GM18909 (cell line): Measurements from ENCODE around the gene MBLAC1.

Experiments
- ATAC-seq: cut with Tn5 transposase; IDR thresholded peaks from one replicate; pipeline ENCODE4 v1.9.1; 2021; ENCODE audit warnings: mild to moderate bottlenecking; ENCODE audit not compliant: unreplicated experiment, poor library complexity

The MBLAC1 gene, protein sequence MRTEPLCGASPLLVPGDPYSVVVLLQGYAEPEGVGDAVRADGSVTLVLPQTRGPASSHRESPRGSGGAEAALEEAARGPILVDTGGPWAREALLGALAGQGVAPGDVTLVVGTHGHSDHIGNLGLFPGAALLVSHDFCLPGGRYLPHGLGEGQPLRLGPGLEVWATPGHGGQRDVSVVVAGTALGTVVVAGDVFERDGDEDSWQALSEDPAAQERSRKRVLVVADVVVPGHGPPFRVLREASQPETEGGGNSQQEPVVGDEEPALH

DNA sequence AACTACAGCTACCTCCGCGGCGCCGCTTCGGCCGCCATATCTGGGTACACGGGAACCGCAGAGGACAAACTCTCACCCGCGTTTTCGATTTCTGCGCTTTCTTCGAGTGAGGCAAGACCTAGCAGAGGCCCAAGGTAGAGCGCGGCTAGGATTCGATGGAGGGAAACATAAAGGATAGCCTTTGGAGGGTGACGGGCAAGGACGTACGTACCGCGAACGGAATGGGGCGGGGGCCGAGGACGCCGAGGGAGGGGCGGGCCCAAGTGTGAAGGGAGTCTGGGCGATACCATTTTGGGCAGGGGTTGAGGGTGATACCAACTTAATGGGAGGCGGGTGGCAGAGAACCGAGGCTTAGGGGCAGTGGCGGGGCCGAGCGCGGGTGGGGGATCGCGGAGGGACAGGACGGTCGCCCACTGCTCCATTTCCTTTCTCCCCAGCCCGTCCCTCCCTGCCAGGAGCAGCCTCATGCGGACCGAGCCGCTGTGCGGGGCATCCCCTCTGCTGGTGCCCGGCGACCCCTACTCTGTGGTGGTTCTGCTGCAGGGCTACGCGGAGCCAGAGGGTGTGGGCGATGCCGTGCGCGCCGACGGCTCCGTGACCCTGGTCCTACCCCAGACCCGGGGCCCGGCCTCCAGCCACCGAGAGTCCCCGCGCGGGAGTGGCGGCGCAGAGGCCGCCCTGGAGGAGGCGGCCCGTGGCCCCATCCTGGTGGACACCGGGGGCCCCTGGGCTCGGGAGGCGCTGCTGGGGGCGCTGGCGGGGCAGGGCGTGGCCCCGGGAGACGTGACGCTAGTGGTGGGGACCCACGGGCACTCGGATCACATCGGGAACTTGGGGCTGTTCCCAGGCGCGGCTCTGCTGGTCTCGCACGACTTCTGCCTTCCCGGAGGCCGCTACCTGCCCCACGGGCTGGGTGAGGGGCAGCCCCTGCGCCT lies at the start of gene MBLAC1:
Gene MBLAC1 (plus strand): TSS at position 37 of the 935 bp plus-strand sequence. CDS start 429 bp downstream, at position 466.
- peak; percentile 64 for ATAC-seq

DNA sequence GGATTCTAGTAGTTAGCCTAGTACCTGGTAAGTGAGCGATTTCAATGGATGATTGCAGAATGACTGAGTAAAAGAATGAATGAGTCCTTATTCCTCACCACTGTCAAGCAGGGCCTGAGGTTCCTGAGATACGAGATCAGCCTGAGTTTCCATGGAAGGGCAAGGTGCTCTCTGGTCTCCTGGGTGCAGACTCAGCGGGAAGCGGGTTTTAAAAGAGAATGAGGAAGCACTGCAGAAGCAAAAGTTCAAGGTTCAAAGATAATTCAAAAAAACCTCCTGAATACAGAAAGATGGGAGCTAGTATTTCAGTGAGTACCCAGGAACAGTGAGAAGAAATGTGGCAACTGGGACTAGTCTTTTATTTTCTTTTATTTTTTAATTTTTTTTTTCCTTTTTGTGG lies 49.6 kb upstream of the MBLAC1 start:
- no peak for ATAC-seq

DNA sequence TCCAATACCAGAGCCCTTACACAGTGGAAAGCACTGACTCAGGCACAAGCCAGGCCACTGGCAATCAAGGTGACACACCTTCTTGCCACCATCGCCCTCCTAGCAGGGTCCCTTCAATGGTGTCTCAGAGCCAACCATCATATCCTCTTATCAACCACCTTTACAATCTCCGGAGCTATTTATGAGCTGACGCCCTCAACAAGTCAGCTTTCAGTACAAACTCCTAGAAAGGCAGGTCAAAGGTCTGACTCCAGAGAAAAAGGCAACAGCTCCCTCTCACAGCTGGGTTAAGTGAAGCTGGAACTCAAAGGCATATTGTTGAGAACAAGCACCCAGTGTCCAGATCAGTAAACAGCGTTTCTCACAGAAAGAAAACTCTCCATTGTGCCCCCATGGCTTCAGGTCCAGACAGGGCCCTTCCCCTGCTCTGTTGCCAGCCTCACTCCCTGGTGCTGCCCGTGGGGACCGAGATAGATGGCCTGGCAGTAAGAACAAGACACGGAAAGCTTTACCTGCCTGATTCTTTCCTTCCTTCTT lies 47.7 kb upstream of the MBLAC1 start:
- ATAC-seq, result no peak

DNA sequence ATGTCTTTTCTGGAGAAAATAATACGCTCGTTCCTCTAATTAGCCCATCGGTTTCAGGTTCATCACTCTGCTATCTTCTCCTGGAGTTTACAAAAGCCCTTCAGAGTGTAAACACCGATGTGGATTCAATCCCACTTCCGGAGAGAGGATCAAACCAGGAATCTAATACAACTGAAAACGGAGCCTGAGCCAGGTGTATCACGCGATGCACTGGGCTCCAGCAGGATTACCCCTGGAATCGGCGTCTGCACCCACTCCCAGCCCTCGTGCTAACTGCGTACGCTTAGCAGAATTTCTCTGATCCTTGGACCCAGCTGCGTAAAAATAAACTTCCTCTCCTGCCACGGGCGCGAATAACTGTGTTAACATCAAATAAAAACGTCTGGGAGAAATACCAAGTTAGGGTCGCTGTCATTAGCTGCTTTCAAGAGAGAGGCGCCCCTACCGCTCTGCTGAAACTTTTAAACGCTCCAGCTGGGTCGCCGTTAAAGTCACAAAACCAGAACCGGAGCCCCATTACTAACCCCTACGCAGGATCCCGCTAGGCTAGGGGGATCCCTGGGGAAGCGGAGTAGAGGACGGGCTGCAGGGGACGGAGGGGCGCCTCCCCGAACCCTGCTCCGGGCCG lies 45.7 kb upstream of the MBLAC1 start:
- no peak for ATAC-seq

DNA sequence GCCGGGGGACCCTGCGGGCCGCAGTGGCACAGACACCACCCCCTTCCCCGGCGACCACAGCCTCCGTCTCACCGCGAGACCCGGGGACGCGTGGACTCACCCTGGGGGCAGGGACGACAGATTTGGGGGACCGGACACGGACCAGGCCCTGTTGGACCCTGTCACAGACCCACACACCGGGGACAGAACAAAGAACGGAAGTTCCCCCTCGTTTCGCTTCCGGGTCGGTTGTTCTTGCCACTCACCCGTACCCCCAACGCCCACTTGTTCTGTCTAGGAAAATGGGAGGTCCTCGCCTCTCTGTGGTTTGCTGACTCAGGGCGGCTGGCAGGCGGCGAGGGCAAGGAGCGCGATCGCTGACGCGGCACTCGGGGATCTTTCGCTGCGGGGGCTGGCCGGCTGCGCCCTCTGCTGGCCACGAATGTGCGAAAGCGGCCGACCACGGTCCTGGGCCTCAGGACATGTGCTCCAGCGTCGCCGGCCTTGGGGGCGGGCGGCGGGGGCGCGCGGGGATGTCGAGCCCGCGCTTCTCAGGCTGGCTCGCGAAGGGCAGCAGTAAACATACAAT lies 45.1 kb upstream of the MBLAC1 start, which contains the start of gene ZNF3:
Gene ZNF3 (minus strand): TSS at position 189 of the 568 bp plus-strand sequence. CDS start 4,366 bp downstream, outside the sequence.
- peak; percentile 93 for ATAC-seq

DNA sequence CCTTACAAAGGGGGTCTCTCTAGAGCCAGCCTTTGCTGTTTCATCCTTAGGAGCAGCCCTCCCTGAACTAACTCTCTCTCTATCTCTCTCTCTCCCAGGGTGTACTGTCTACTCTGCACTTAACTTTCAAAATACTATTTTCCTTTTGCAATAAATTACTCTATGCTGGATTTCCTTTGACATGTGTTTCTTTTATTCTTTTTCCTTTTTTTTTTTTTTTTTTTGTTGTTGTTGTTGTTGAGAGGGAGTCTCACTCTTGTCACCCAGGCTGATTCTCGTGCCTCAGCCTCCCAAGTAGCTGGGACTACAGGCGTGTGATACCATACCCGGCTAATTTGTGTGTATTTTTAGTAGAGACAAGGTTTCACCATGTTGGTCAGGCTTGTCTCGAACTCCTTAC lies 43.8 kb upstream of the MBLAC1 start:
- ATAC-seq, result no peak

DNA sequence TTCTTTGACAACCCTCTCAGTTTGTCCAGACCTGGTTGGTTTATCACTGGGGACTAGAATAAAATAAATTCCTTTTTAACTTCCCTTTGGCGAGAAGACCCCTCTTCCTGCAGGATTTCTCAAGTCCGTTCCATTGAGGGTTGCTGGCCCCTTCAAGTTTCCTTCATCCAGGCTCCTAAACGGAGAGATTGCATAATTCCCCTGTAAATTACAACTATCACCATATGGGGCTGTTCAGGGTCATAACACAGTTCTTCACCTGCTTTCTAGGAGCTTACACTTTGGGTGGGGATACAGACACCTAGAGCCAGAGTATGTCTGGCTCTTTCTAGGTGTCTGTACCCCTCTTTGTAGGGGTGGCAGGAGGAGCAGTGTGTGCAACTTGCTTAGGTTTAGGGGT lies 41.3 kb upstream of the MBLAC1 start:
- ATAC-seq, result no peak

DNA sequence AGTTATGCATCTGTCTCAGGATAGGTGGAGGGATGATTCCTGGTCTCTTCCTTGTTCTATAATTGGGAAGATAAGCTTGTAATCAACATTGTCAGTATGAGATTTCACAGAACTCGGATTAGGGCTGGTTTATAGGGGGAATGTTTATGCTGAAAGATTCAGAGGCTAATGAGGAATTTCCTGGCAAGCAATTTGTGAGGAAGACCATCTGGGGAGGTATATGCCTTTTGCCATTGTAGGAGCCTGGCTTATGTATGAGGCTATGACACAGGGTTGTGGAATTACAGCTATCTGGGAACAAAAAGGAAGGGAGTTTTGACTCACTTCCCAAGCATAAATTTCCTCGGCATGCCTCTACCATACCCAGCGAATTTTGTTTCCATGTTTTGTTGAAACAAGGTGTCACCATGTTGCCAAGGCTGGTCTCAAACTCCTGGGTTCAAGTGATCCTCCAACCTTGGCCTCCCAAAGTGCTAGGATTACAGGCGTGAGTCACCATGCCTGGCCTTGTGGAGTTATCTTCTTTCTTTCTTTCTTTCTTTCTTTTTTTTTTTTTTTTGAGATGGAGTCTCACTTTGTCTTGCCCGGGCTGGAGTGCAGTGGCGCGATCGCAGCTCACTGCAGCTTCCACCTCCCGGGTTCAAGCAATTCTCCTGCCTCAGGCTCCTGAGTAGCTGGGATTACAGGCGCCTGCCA lies 39.6 kb upstream of the MBLAC1 start:
- no peak for ATAC-seq

DNA sequence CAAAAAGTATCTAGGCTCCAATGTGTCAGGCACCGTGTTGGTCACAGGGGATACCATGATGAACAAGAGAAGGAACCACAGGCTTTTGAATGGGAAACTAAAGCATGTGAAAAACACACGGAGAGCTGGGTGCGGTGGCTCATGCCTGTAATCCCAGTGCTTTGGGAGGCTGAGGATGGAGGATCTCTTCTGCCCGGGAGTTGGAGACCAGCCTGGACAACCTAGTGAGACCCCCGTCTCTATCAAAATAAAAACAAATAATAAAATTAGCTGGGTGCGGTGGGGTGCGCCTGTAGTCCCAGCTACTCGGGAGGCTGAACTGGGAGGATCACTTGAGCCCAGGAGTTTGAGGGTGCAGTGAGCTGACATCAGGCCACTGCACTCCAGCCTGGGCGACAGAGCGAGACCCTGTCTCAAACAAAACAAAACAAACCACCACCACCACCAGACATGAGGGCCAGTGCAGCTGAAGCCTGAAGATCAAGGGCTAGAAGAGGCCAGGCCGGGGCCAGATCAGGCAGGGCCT lies 38.6 kb upstream of the MBLAC1 start:
- peak; percentile 16 for ATAC-seq

DNA sequence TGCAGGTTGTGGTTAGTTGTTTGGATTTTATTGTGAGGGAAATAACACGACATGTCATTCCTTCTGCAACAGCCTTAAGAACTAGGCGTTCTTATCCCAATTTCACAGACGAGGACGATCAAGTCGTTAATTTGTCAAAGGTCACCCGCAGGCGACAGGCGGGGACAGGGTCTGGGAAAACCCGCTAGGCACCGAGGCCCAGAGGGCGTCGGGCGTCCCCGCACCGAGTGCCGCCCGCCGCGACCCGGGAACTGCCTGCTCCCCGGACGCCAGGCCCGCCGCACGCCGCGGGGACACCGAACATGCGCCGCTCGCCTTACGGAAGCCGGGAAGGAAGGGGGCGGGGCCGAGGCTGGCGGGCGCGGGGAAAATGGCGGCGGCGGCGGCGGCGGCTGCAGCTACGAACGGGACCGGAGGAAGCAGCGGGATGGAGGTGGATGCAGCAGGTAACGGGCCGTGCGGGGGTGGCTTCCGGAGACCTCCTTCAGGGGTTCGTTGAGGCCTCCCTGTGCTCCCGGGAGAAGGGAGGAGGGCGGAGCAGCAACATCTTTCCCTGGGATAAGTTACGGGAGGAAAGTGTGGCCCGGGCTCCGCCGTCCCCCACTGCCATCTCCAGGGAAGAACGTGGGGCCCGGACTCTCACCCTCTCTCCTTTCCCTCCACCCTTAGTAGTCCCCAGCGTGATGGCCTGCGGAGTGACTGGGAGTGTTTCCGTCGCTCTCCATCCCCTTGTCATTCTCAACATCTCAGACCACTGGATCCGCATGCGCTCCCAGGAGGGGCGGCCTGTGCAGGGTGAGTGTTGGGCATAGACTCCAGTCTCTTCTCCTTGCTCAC lies 37.9 kb upstream of the MBLAC1 start, which contains the start of gene COPS6:
Gene COPS6 (plus strand): TSS at position 349 of the 837 bp plus-strand sequence. CDS start 22 bp downstream, at position 371.
- peak; percentile 58 for ATAC-seq

DNA sequence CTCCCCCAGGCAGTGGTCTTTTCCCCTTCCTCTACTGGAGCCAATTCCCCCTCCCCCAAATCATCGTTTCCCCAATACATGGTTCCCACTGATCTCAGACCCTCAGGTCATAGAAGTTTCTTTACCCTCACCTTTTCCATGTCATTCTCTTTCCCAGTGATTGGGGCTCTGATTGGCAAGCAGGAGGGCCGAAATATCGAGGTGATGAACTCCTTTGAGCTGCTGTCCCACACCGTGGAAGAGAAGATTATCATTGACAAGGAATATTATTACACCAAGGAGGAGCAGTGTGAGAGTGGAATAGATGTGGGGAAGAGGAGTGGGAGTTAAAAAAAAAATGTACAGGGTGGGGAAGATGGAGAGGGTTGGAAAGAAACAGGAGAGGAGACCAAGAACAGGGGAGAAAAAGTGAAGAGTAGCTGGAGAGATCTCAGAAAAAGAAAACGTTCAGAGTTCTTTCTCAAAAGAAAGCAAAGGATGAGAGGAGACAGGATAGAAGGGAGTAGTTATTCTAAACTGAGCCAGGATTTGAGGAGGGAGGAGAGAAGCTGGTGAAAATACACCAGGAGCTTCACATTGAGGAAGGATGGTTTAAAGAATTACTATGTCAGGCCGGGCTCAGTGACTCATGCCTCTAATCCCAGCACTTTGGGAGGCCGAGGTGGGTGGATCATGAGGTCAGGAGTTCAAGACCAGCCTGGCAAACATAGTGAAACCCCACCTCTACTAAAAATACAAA lies 37.1 kb upstream of the MBLAC1 start:
- no peak for ATAC-seq

DNA sequence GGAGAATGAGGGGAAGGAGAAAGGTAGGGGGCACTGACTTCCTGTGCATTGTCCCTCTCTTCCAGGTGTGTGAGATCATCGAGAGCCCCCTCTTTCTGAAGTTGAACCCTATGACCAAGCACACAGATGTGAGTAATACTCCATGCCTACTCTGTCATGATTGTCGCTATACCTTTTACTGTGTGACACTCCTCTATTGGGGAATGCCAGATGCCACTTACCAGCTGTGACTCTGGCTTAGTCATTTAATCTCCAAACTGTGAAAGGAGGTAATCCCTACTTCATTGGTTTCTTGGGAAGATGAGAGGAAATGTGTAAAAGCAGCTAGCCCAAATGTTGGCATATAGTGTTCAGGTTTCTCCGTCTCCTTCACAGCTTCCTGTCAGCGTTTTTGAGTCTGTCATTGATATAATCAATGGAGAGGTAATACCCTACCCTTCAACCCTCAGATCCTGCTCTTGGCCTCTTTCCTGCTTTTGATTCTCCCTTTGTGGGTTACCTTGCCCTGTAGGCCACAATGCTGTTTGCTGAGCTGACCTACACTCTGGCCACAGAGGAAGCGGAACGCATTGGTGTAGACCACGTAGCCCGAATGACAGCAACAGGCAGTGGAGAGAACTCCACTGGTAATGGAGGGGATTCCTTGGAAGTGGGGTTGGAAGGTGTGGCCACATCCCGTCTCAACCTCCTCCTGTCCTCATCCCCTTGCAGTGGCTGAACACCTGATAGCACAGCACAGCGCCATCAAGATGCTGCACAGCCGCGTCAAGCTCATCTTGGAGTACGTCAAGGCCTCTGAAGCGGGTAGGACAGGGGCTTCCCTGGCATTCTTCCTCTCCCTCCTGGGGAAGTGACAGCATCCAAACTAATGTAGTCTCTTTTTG lies 36.0 kb upstream of the MBLAC1 start:
- no peak for ATAC-seq

DNA sequence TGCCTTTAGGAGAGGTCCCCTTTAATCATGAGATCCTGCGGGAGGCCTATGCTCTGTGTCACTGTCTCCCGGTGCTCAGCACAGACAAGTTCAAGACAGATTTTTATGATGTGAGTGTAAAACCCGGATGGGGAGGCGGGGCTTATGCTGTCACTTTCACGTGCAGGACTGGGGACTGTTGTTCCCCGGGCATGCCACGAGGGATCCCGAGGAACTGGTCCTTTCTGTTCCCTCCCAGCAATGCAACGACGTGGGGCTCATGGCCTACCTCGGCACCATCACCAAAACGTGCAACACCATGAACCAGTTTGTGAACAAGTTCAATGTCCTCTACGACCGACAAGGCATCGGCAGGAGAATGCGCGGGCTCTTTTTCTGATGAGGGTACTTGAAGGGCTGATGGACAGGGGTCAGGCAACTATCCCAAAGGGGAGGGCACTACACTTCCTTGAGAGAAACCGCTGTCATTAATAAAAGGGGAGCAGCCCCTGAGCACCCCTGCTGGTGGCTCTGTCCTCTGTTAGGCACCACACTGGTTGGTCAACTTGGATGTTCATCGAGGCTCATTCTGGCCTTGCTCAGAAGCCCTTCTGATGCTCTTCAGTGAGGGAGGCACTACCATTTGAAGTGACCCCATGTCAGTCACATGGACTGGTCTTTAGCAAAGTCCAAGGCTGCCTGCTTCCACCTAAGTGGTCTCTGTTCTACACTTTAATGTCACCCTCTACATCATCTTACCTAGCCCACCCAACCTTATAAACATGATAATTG lies 35.2 kb upstream of the MBLAC1 start:
- ATAC-seq, result no peak

DNA sequence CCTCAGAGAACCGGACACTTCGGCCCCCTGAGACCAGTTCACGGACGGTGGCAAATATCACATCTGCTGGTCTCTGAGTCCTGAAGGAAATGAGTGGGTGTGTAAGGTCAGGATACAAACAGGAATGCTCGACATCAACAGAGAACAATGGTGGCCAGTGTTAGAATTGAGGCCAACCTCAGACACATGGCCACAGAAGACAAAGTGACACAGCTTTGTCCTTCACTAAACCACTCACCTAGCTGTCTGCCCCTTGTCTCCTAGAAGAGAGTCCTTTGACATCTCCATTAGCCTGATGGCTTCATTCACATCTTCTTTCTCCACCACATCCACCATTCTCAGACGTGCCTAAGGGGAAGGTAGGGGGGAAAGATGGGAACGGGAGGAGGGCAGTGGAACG lies 33.7 kb upstream of the MBLAC1 start:
- ATAC-seq, result no peak

DNA sequence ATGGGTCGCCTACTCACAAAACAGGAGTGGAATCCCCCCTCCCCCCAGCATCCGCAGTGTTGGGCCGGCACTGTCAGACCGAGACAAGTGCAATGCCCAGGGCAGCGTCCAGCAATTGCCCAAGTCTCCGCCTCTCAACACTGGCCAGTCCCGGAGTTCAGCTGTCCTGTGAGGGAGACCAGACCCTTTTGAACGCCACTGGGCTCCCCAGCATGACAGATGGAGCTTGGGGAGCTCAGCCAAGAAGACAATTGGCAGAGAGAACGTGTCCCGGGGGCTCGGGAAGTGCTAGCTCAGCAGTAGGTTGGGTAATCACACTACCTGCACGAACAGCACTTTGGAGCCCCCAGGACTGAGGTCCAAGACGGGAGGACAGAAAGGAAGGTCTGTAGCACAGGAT lies 33.3 kb upstream of the MBLAC1 start:
- ATAC-seq, result no peak

DNA sequence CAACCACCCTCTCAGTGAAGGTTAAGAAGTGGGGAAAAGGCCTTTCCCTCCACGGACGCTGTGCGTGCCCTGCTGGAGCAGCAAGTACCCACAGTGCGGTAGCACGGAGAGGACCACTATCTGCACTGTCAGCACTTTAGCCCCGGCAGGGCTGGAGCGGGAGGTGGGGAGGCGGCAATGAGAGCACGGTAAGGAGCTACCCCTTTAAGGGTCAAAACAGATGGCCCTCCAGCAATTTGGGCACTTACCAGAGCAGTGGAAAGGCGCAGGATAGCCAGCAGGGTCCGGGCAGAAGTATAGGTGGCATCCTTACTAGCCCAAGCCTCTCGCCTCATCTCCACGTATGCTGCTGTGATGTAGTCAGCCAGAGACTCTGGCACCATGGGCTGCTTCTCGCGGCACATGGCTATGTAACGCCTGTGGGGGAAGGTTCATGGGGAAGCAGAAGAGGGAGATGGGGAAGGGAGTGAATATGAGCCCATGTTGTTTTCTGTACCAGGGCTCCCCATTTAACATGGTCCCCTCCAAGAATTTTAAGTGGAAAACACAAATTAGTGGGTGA lies 32.8 kb upstream of the MBLAC1 start:
- no peak for ATAC-seq
